HG02840 (cell line): ENCODE results near the gene TFAM.

ENCODE experiments used
- ATAC-seq: cut with Tn5 transposase; IDR thresholded peaks from one replicate; pipeline ENCODE4 v1.9.1; 2021; ENCODE audit warnings: mild to moderate bottlenecking, moderate library complexity, moderate number of reproducible peaks; ENCODE audit not compliant: unreplicated experiment, low FRiP score

Gene TFAM

GRCh38 chr10:58384999-58385783 is at the start of gene TFAM:
TSS of gene TFAM (plus strand) at chr10:58385410. CDS start at chr10:58385548, 138 bp downstream.
- ATAC-seq: peak; percentile 90

- no peak for ATAC-seq
Measured at GRCh38 chr10:58336242-58336641, 49.0 kb upstream of the TFAM start.

- no peak for ATAC-seq
Measured at GRCh38 chr10:58341422-58341821, 43.8 kb upstream of the TFAM start.

GRCh38 chr10:58341947-58342346 is 43.3 kb upstream of the TFAM start:
- ATAC-seq: no peak

GRCh38 chr10:58347967-58348366 is 37.2 kb upstream of the TFAM start:
- ATAC-seq: no peak

GRCh38 chr10:58348571-58349033 is 36.6 kb upstream of the TFAM start:
- ATAC-seq: no peak

- no peak for ATAC-seq
Measured at GRCh38 chr10:58350023-58350422, 35.2 kb upstream of the TFAM start.

- ATAC-seq: no peak
Measured at GRCh38 chr10:58350619-58351323, 34.4 kb upstream of the TFAM start.

GRCh38 chr10:58351616-58352578 is 33.3 kb upstream of the TFAM start:
- ATAC-seq: no peak

- no peak for ATAC-seq
Measured at GRCh38 chr10:58352956-58353610, 32.1 kb upstream of the TFAM start.

GRCh38 chr10:58356756-58357155 is 28.5 kb upstream of the TFAM start:
- no peak for ATAC-seq

- ATAC-seq: no peak
Measured at GRCh38 chr10:58358314-58358933, 26.8 kb upstream of the TFAM start.

- no peak for ATAC-seq
Measured at GRCh38 chr10:58358947-58359346, 26.3 kb upstream of the TFAM start.

- ATAC-seq: no peak
Measured at GRCh38 chr10:58359541-58359940, 25.7 kb upstream of the TFAM start.

GRCh38 chr10:58360412-58361004 is 24.7 kb upstream of the TFAM start:
- no peak for ATAC-seq

GRCh38 chr10:58361353-58361752 is 23.9 kb upstream of the TFAM start:
- ATAC-seq: no peak

GRCh38 chr10:58362027-58362789 is 23.0 kb upstream of the TFAM start:
- no peak for ATAC-seq

GRCh38 chr10:58367069-58367468 is 18.1 kb upstream of the TFAM start:
- no peak for ATAC-seq

GRCh38 chr10:58371473-58371872 is 13.7 kb upstream of the TFAM start:
- no peak for ATAC-seq
